Putamen (tissue), 1 donor: Measurements from ENCODE around the gene FAM174C.

Experiments used
- DNase-seq: peaks from one replicate; pipeline ENCODE4 v3.0.0-alpha.2; 2016; ENCODE audit warnings: low spot score

Gene FAM174C

GRCh38 chr19:1286487-1287353 is 11.4 kb downstream of the FAM174C start:
- no peak for DNase-seq

- no peak for DNase-seq
Observed at GRCh38 chr19:1287354-1288225, 12.3 kb downstream of the FAM174C start.

- no peak for DNase-seq
Observed at GRCh38 chr19:1288226-1288612, 12.9 kb downstream of the FAM174C start.

- DNase-seq: no peak
Observed at GRCh38 chr19:1288833-1289685, 13.7 kb downstream of the FAM174C start.

- no peak for DNase-seq
Observed at GRCh38 chr19:1289686-1290025, 14.3 kb downstream of the FAM174C start.

- DNase-seq: no peak
Observed at GRCh38 chr19:1290196-1290702, 14.9 kb downstream of the FAM174C start.

GRCh38 chr19:1290703-1291651 is 15.6 kb downstream of the FAM174C start:
- DNase-seq: no peak

- DNase-seq: no peak
Observed at GRCh38 chr19:1291761-1292418, 16.6 kb downstream of the FAM174C start.

- DNase-seq: no peak
Observed at GRCh38 chr19:1292419-1293151, 17.3 kb downstream of the FAM174C start.

- DNase-seq: no peak
Observed at GRCh38 chr19:1293782-1294604, 18.7 kb downstream of the FAM174C start.

GRCh38 chr19:1294688-1295087 is 19.4 kb downstream of the FAM174C start:
- DNase-seq: no peak

- DNase-seq: no peak
Observed at GRCh38 chr19:1295169-1296012, 20.1 kb downstream of the FAM174C start.

GRCh38 chr19:1296078-1296477 is 20.7 kb downstream of the FAM174C start:
- no peak for DNase-seq

GRCh38 chr19:1296575-1297271 is 21.4 kb downstream of the FAM174C start:
- no peak for DNase-seq

- no peak for DNase-seq
Observed at GRCh38 chr19:1298235-1298634, 22.9 kb downstream of the FAM174C start.

GRCh38 chr19:1299801-1300200 is 24.5 kb downstream of the FAM174C start:
- no peak for DNase-seq
